ENCODE data around the gene NOBOX.

DNA sequence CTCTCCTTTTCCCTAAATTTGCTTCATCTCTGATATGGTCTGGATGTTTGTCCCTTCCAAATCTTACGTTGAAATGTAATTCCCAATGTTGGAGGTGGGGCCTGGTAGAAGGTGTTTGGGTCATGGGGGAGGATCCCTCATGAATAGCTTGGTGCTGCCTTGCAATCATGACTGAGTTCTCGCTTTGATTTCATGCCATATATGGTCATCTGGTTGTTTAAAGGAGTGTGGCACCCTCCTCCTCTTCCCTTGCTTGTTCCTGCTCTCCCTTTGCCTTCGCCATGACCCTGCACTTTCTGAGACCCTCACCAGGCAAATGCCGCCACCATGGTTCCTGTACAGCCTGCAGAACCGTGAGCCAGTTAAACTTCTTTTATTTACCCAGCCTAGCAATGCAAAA, 14.5 kb downstream of the NOBOX start:
- TF ChIP-seq, protein P1, sequence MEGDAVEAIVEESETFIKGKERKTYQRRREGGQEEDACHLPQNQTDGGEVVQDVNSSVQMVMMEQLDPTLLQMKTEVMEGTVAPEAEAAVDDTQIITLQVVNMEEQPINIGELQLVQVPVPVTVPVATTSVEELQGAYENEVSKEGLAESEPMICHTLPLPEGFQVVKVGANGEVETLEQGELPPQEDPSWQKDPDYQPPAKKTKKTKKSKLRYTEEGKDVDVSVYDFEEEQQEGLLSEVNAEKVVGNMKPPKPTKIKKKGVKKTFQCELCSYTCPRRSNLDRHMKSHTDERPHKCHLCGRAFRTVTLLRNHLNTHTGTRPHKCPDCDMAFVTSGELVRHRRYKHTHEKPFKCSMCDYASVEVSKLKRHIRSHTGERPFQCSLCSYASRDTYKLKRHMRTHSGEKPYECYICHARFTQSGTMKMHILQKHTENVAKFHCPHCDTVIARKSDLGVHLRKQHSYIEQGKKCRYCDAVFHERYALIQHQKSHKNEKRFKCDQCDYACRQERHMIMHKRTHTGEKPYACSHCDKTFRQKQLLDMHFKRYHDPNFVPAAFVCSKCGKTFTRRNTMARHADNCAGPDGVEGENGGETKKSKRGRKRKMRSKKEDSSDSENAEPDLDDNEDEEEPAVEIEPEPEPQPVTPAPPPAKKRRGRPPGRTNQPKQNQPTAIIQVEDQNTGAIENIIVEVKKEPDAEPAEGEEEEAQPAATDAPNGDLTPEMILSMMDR (IDR thresholded peaks at IDR 0.05 in 2 of 3, conservative IDR thresholded peaks at IDR 0.05 in 1 of 3; ENCODE audit: control insufficient read depth in 2 of 3, extremely low read depth in 1 of 3, insufficient read depth in 1 of 3, low read depth in 3 of 3, low read length in 3 of 3), result no peak
- TF ChIP-seq CBFB (IDR thresholded peaks at IDR 0.05; ENCODE audit: low read depth) (no peak), EZH2 (IDR thresholded peaks at IDR 0.05; ENCODE audit: borderline replicate concordance, control insufficient read depth, low read depth, low read length) (no peak), BHLHE40 (IDR thresholded peaks at IDR 0.05; ENCODE audit: borderline replicate concordance in 1 of 2, low read depth in 2 of 2, low read length in 1 of 2) (no peak), POLR2A (IDR thresholded peaks at IDR 0.05; ENCODE audit: low read depth, low read length) (no peak), RFX5 (IDR thresholded peaks at IDR 0.05; ENCODE audit: low read depth, low read length) (no peak)

Measured in GM12878 (cell line).